Neural crest cell (in vitro differentiated cells): ENCODE data around the gene SNTB2. TPM values are rescaled to one million over a fixed set of nuclear protein-coding genes. Genes with fewer than 3 reads are reported as not detected.

Source experiments
- DNase-seq: peaks from one replicate; pipeline ENCODE4 v3.0.0; 2021; ENCODE audit warnings: low read depth, mixed read lengths, low spot score
- H3K27ac Mint-ChIP-seq: one replicate; pipeline ENCODE4 v1.8.0; 2021; ENCODE audit warnings: mild to moderate bottlenecking, mixed read lengths; ENCODE audit not compliant: unreplicated experiment
- H3K27me3 Mint-ChIP-seq: 2 replicates; pipeline ENCODE4 v1.8.0; 2021; ENCODE audit warnings: low read depth, mild to moderate bottlenecking, mixed read lengths
- H3K36me3 Mint-ChIP-seq: 2 replicates; pipeline ENCODE4 v1.8.0; 2021; ENCODE audit warnings: low read depth, mild to moderate bottlenecking, mixed read lengths
- H3K4me1 Mint-ChIP-seq: 2 replicates; pipeline ENCODE4 v1.8.0; 2021; ENCODE audit warnings: mixed read lengths
- H3K4me3 Mint-ChIP-seq: one replicate; pipeline ENCODE4 v1.8.0; 2021; ENCODE audit warnings: mild to moderate bottlenecking, mixed read lengths
- H3K9me3 Mint-ChIP-seq: 2 replicates; pipeline ENCODE4 v1.8.0; 2021; ENCODE audit warnings: mixed read lengths
- CTCF ChIP-seq: fragments of 200-600 bp; sonication (generic); conservative IDR thresholded peaks from 2 replicates; pipeline ENCODE4 v1.5.0; 2021; ENCODE audit warnings: antibody characterized with exemption, mild to moderate bottlenecking
- total RNA-seq: library from RNA; stranded (reverse); gene quantifications from 2 replicates; pipeline ENCODE4 v1.2.1, GENCODE V29; 2021

The SNTB2 gene
- total RNA-seq, 1 donor from 2014 or later, result 28.9 TPM

DNA sequence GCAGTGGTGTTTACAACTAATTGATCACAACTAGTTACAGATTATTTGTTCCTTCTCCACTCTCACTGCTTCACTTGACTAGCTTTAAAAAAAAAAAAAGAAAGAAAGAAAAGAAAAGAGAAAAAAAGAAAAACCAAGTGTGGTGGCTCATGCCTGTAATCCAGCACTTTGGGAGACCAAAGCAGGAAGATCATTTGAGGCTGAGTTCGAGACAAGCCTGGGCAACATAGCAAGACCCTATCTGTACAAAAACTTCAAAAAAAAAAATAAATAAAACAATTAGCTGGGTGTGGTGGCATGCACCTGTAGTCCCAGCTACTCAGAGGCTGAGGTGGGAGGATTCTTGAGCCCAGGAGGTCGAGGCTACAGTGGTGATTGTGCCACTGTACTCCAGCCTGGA is 4.2 kb downstream of the SNTB2 start:
- Mint-ChIP-seq H3K27me3 (no peaks in the 10 kb centered on the region), H3K36me3 (no peaks in the 10 kb centered on the region), H3K4me3 (no peak overlapping the region), H3K9me3 (no peaks in the 10 kb centered on the region), H3K27ac (no peak overlapping the region), H3K4me1 (peaks cover 36% of the 10 kb centered on the region)
- TF ChIP-seq CTCF, result no peak
- no peak for DNase-seq

DNA sequence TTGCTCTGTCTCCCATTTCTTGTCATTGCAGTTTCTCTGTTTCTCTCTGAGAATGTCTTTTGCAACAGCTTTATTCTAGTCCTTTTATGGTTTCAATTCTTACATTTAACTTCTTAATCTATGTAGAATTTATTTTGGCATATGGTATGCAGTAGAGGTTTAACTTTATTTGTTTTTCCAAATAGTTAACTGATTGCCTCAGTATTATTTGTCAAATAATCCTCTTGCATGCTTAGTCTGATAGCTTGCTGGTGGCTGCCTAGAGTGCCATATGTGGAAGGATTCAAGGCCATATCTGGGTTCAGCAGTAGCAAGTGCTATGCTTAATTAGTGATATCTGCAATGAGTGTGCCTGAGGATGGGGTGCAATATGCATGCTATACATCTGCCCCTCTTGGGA is 6.9 kb downstream of the SNTB2 start:
- no peak for DNase-seq
- Mint-ChIP-seq H3K27ac (no peak overlapping the region), H3K36me3 (no peaks in the 10 kb centered on the region), H3K27me3 (no peaks in the 10 kb centered on the region), H3K9me3 (no peaks in the 10 kb centered on the region), H3K4me3 (no peak overlapping the region), H3K4me1 (peaks cover 19% of the 10 kb centered on the region)
- no peak for TF ChIP-seq CTCF

DNA sequence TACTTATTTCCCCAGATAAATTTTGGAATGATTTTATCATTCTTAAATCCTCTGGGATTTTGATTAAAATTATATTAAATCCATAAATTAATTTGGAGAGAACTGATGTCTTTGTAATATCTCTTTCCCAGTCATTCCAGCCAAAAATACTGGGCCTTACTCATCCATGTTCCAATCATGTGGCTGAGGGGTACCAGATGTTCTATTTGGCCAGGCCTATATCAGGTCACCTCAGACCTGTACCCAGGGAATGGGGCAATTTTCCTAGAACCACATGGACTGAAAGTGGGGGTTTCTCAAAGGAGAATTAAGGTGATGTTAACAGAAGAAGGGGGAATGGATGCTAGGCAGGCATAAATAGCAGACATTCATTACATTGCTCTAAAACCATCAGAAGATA is 7.5 kb downstream of the SNTB2 start:
- H3K4me3 Mint-ChIP-seq, result no peak overlapping the region
- H3K36me3 Mint-ChIP-seq, result no peaks in the 10 kb centered on the region
- no peak for TF ChIP-seq CTCF
- no peaks in the 10 kb centered on the region for H3K27me3 Mint-ChIP-seq
- H3K27ac Mint-ChIP-seq, result no peak overlapping the region
- no peaks in the 10 kb centered on the region for H3K9me3 Mint-ChIP-seq
- no peak for DNase-seq
- H3K4me1 Mint-ChIP-seq, result peaks cover 13% of the 10 kb centered on the region

DNA sequence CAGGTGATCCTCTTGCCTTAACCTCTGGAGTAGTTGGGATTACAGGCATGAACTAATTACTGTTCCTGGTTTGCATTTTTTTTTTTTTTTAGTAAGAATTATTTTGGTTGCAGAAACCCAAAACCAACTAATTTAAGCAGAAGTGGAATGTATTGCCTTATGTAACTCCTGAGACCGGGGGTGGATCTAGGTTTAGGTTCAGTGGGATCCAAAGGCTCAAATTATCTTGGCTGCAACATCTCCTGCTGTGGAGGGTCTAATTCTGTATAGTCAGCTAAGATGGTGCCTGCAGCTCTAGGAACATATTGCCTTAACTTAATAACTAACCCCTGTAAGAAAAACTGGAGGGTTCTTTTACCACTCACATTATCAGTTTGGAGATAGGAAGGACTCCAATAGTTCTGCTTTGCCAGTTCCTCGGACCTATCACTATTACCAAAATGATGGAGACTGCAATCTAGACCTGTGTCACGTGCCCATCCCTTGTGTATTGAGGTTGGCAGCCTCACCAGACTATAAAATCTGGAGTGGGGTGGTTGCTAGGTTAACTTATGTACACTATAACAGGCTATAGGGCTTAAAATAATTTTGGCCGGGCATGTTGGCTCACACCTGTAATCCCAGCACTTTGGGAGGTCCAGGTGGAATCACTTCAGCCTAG is 8.5 kb downstream of the SNTB2 start:
- no peaks in the 10 kb centered on the region for H3K9me3 Mint-ChIP-seq
- no peak overlapping the region for H3K27ac Mint-ChIP-seq

GRCh38 chr16:69197573-69197972 is 10.6 kb downstream of the SNTB2 start:
- no peak overlapping the region for H3K27ac Mint-ChIP-seq
- DNase-seq, result no peak
- no peaks in the 10 kb centered on the region for H3K36me3 Mint-ChIP-seq
- H3K27me3 Mint-ChIP-seq, result no peaks in the 10 kb centered on the region
- no peaks in the 10 kb centered on the region for H3K9me3 Mint-ChIP-seq
- peaks cover 3% of the 10 kb centered on the region for H3K4me1 Mint-ChIP-seq
- no peak for TF ChIP-seq CTCF
- H3K4me3 Mint-ChIP-seq, result no peak overlapping the region

More for the DNA sequence above, 8.5 kb downstream of the SNTB2 start:
- H3K4me3 Mint-ChIP-seq, result no peak overlapping the region
- H3K27me3 Mint-ChIP-seq, result no peaks in the 10 kb centered on the region
- no peaks in the 10 kb centered on the region for H3K36me3 Mint-ChIP-seq
- peaks cover 9% of the 10 kb centered on the region for H3K4me1 Mint-ChIP-seq
- DNase-seq, result no peak
- no peak for TF ChIP-seq CTCF
